ENCODE measurements around the gene SORBS1. TPM values are rescaled to one million over a fixed set of nuclear protein-coding genes. Genes with fewer than 3 reads are reported as not detected.

SORBS1 gene
- total and polyA plus RNA-seq, 2 donors (not counting 3 experiments of a cell fraction or from before 2014, with no cell fraction given), result 2.0 to 7.9 TPM

DNA sequence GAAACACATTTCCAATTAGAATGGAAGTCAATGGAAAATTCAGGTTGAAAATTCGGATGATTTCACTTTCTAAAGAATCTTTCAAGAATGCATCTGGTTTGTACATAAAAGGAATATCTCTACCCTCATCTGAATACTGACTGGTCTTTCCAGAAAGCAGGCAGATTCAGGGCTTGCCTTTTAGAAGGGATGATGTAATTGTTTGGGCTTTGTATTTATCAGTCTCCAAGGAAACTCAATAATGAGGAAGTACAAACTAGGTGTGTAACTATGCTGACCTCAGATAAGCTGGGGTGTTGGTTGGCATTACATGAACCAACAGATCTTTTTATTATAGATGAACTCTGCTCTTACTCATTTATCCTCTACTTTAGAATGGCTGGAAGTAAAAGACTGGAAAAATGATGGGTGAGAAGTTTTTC, 294.5 kb downstream of the SORBS1 start:
- Histone ChIP-seq H3K4me2 (ENCODE audit: insufficient read depth, low read length) (no peak overlapping the region), H2AFZ (ENCODE audit: low read depth, low read length) (no peak overlapping the region), H3K36me3 (ENCODE audit: control insufficient read depth in 2 of 2, extremely low read depth in 1 of 2, insufficient read depth in 2 of 2, low read length in 2 of 2) (peaks cover 0 to 10% of the 10 kb centered on the region in 2 experiments), H3K9ac (replicated peaks; ENCODE audit: extremely low read depth, insufficient read depth, low read length) (peak overlapping the region; percentile 27), H3K4me3 (replicated peaks in 1 of 3; ENCODE audit: insufficient read depth in 1 of 3, low read depth in 1 of 3, low read length in 3 of 3) (no peak overlapping the region), H3K4me1 (ENCODE audit: control insufficient read depth, extremely low read depth, insufficient read depth, low read length) (peaks cover 30% of the 10 kb centered on the region), H3K27ac (ENCODE audit: insufficient read depth, low read depth, low read length) (peak overlapping the region; percentile 74), H3K79me2 (ENCODE audit: control insufficient read depth, insufficient read depth, low read length) (no peaks in the 10 kb centered on the region), H3K9me1 (replicated peaks; ENCODE audit: control insufficient read depth, extremely low read depth, insufficient read depth, low read length) (no peaks in the 10 kb centered on the region), H3K9me3 (replicated peaks; ENCODE audit: control insufficient read depth, insufficient read depth, low read length) (no peaks in the 10 kb centered on the region), H4K20me1 (replicated peaks; ENCODE audit: control insufficient read depth, extremely low read depth, insufficient read depth, low read length) (no peaks in the 10 kb centered on the region), H3K27me3 (ENCODE audit: control insufficient read depth in 2 of 2, insufficient read depth in 2 of 2, low read length in 2 of 2) (no peaks in the 10 kb centered on the region)
- intact Hi-C loops (cut with micrococcal nuclease) (loop anchor here (1.0 to 2.0 kb wide), 2 partner anchors 18 to 68 kb away; no protein-coding TSS in a partner anchor), dilution Hi-C loops (cut with MboI; ENCODE audit: extremely low pct_ligation_motif_present, low sequenced_read_pairs) (no loop called here)
- TF ChIP-seq GATA2 (IDR thresholded peaks at IDR 0.05; ENCODE audit: insufficient read depth, insufficient read length, low read depth, low read length) (peak; percentile 23), JUN (IDR thresholded peaks at IDR 0.05; ENCODE audit: borderline replicate concordance, insufficient read depth, insufficient read length, low read depth) (peak; percentile 90), POLR2AphosphoS5 (IDR thresholded peaks at IDR 0.05; ENCODE audit: insufficient read depth, low read depth, low read length) (no peak)
- TF ChIP-seq, protein P1, sequence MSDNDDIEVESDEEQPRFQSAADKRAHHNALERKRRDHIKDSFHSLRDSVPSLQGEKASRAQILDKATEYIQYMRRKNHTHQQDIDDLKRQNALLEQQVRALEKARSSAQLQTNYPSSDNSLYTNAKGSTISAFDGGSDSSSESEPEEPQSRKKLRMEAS (IDR thresholded peaks at IDR 0.05; ENCODE audit: insufficient read depth, insufficient read length), result no peak
- BruUV-seq (replicated peaks), result no TSS peak
- ChIA-PET CTCF (no interaction called here), POLR2A (no interaction called here)
- DNase-seq (ENCODE audit: low read depth, low spot score) (peak; percentile 91), FAIRE-seq (peak; percentile 77)

DNA sequence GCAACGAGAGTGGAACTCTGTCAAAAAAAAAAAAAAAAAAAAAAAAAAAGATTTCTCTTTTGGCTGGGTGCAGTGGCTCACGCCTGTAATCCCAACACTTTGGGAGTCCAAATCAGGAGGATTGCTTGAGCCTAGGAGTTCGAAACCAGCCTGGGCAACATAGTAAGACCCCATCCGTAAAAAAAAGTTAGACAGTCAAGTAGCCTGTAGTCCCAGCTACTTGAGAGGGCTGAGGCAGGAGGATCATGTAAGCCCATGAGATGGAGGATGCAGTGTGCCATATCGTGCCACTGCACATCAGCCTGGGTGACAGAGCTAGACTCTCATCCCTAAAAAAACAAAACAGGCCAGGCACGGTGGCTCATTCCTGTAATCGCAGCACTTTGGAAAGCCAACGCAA, 295.6 kb downstream of the SORBS1 start:
- no peak for FAIRE-seq

More for the DNA sequence above, 295.6 kb downstream of the SORBS1 start:
- H2AFZ ChIP-seq (ENCODE audit: low read depth, low read length), result no peak overlapping the region
- dilution Hi-C loops (cut with MboI; ENCODE audit: extremely low pct_ligation_motif_present, low sequenced_read_pairs) (no loop called here), intact Hi-C loops (cut with micrococcal nuclease) (no loop called here)
- ChIA-PET CTCF (interaction anchor here (1.2 kb wide), 1 partner anchor 24 kb away, joined by 3 read pairs; no protein-coding TSS in a partner anchor), POLR2A (no interaction called here)
- DNase-seq (ENCODE audit: low read depth, low spot score), result no peak
- no peaks in the 10 kb centered on the region for H3K9me3 ChIP-seq (replicated peaks; ENCODE audit: control insufficient read depth, insufficient read depth, low read length)
- H3K4me3 ChIP-seq (replicated peaks in 1 of 3; ENCODE audit: insufficient read depth in 1 of 3, low read depth in 1 of 3, low read length in 3 of 3), result no peak overlapping the region
- no peaks in the 10 kb centered on the region for H3K27me3 ChIP-seq (ENCODE audit: control insufficient read depth in 2 of 2, insufficient read depth in 2 of 2, low read length in 2 of 2)
- no TSS peak for BruUV-seq (replicated peaks)
- H3K9ac ChIP-seq (replicated peaks; ENCODE audit: extremely low read depth, insufficient read depth, low read length), result no peak overlapping the region
- peaks cover 34% of the 10 kb centered on the region for H3K4me1 ChIP-seq (ENCODE audit: control insufficient read depth, extremely low read depth, insufficient read depth, low read length)
- peaks cover 0 to 10% of the 10 kb centered on the region in 2 experiments for H3K36me3 ChIP-seq (ENCODE audit: control insufficient read depth in 2 of 2, extremely low read depth in 1 of 2, insufficient read depth in 2 of 2, low read length in 2 of 2)
- no peak overlapping the region for H3K27ac ChIP-seq (ENCODE audit: insufficient read depth, low read depth, low read length)
- H3K79me2 ChIP-seq (ENCODE audit: control insufficient read depth, insufficient read depth, low read length), result no peaks in the 10 kb centered on the region
- no peaks in the 10 kb centered on the region for H3K9me1 ChIP-seq (replicated peaks; ENCODE audit: control insufficient read depth, extremely low read depth, insufficient read depth, low read length)
- no peak for TF ChIP-seq FOS (IDR thresholded peaks at IDR 0.05; ENCODE audit: borderline replicate concordance, insufficient read depth, low read length)
- no peak for TF ChIP-seq MYC (IDR thresholded peaks at IDR 0.05; ENCODE audit: low read depth, low read length)
- no peak for TF ChIP-seq JUN (IDR thresholded peaks at IDR 0.05; ENCODE audit: borderline replicate concordance, insufficient read depth, insufficient read length, low read depth)
- no peak for TF ChIP-seq POLR2AphosphoS5 (IDR thresholded peaks at IDR 0.05; ENCODE audit: insufficient read depth, low read depth, low read length)
- TF ChIP-seq EZH2 (IDR thresholded peaks at IDR 0.05; ENCODE audit: borderline replicate concordance, low read depth, low read length, severe bottlenecking), result no peak
- TF ChIP-seq, protein P2, sequence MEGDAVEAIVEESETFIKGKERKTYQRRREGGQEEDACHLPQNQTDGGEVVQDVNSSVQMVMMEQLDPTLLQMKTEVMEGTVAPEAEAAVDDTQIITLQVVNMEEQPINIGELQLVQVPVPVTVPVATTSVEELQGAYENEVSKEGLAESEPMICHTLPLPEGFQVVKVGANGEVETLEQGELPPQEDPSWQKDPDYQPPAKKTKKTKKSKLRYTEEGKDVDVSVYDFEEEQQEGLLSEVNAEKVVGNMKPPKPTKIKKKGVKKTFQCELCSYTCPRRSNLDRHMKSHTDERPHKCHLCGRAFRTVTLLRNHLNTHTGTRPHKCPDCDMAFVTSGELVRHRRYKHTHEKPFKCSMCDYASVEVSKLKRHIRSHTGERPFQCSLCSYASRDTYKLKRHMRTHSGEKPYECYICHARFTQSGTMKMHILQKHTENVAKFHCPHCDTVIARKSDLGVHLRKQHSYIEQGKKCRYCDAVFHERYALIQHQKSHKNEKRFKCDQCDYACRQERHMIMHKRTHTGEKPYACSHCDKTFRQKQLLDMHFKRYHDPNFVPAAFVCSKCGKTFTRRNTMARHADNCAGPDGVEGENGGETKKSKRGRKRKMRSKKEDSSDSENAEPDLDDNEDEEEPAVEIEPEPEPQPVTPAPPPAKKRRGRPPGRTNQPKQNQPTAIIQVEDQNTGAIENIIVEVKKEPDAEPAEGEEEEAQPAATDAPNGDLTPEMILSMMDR (IDR thresholded peaks at IDR 0.05; ENCODE audit: extremely low read depth in 1 of 2, insufficient read depth in 1 of 2, low read depth in 1 of 2, low read length in 2 of 2), result no peak
- TF ChIP-seq GATA2 (IDR thresholded peaks at IDR 0.05; ENCODE audit: insufficient read depth, insufficient read length, low read depth, low read length), result no peak
- TF ChIP-seq POLR2A (IDR thresholded peaks at IDR 0.05; ENCODE audit: low read depth, low read length), result no peak
- H4K20me1 ChIP-seq (replicated peaks; ENCODE audit: control insufficient read depth, extremely low read depth, insufficient read depth, low read length), result no peaks in the 10 kb centered on the region
- no peak overlapping the region for H3K4me2 ChIP-seq (ENCODE audit: insufficient read depth, low read length)

All from endothelial cell of umbilical vein (primary cell).